Naive thymus-derived CD4-positive, alpha-beta T cell (primary cell): Measurements from ENCODE around the gene IRF2. TPM values are rescaled to one million over a fixed set of nuclear protein-coding genes. Genes with fewer than 3 reads are reported as not detected.

Experiments used
- ATAC-seq: fragments of 150-1000 bp; cut with Tn5 transposase; 2 replicates; pipeline ENCODE4 v1.10.0; 2021; ENCODE audit warnings: mild to moderate bottlenecking, moderate library complexity
- CTCF ChIA-PET: fragments of 350-600 bp; sonication (Branson Sonifier 250); formaldehyde crosslinking; loops from one replicate; lab custom pipeline; 2021; ENCODE audit warnings: antibody characterized with exemption; lab: Charles Lee
- POLR2A ChIA-PET: fragments of 350-600 bp; sonication (Branson Sonifier 250); formaldehyde crosslinking; loops from one replicate; lab custom pipeline; 2021; ENCODE audit warnings: antibody characterized with exemption, inconsistent platforms; lab: Charles Lee
- DNase-seq, 9 donors: peaks; one replicate each; pipeline versions ENCODE4 v3.0.0 to v3.0.0-alpha.2; 2020 to 2022; ENCODE audit warnings: mixed read lengths in 1 of 9
- H3K27ac ChIP-seq: one replicate; pipeline ENCODE4 v1.7.0; 2013; ENCODE audit warnings: mild to moderate bottlenecking, low read depth, low read length, moderate library complexity
- H3K27me3 ChIP-seq, 2 donors: one replicate each; pipeline ENCODE4 v1.7.0; 2013; ENCODE audit warnings: low read length in 2 of 2, mild to moderate bottlenecking in 2 of 2, moderate library complexity in 2 of 2; ENCODE audit not compliant: control insufficient read depth in 2 of 2, insufficient read depth in 2 of 2
- H3K36me3 ChIP-seq, 3 experiments: 1 replicate in 2 of 3; 2 replicates in 1 of 3; pipeline ENCODE4 v1.7.0; 2013; ENCODE audit warnings: low read length in 3 of 3, mild to moderate bottlenecking in 3 of 3, moderate library complexity in 1 of 3; ENCODE audit not compliant: insufficient read depth in 3 of 3, control insufficient read depth in 2 of 3
- H3K4me1 ChIP-seq, 2 donors: one replicate each; pipeline ENCODE4 v1.7.0; 2013; ENCODE audit warnings: low read length in 2 of 2, mild to moderate bottlenecking in 2 of 2, moderate library complexity in 1 of 2; ENCODE audit not compliant: control insufficient read depth in 2 of 2, insufficient read depth in 2 of 2
- H3K4me3 ChIP-seq: 2 replicates; pipeline ENCODE4 v1.7.0; 2013; ENCODE audit warnings: mild to moderate bottlenecking, low read length
- H3K9me3 ChIP-seq, 3 experiments: 1 replicate in 2 of 3; 2 replicates in 1 of 3; pipeline ENCODE4 v1.7.0; 2013; ENCODE audit warnings: low read length in 3 of 3; ENCODE audit not compliant: control insufficient read depth in 2 of 3
- H3K27ac Mint-ChIP-seq, 9 donors: one replicate each; pipeline ENCODE4 v1.8.0; 2020 to 2022; ENCODE audit warnings: mixed read lengths in 9 of 9, mild to moderate bottlenecking in 8 of 9, moderate library complexity in 5 of 9, inconsistent platforms in 2 of 9
- H3K27me3 Mint-ChIP-seq, 5 donors: one replicate each; pipeline ENCODE4 v1.8.0; 2021 to 2022; ENCODE audit warnings: mixed read lengths in 5 of 5, mild to moderate bottlenecking in 1 of 5
- H3K36me3 Mint-ChIP-seq, 5 donors: one replicate each; pipeline ENCODE4 v1.8.0; 2020 to 2022; ENCODE audit warnings: mixed read lengths in 5 of 5, mild to moderate bottlenecking in 3 of 5, inconsistent platforms in 1 of 5
- H3K4me1 Mint-ChIP-seq, 7 donors: one replicate each; pipeline ENCODE4 v1.8.0; 2020 to 2022; ENCODE audit warnings: mixed read lengths in 7 of 7, mild to moderate bottlenecking in 3 of 7, inconsistent platforms in 1 of 7
- H3K4me3 Mint-ChIP-seq, 10 donors: one replicate each; pipeline ENCODE4 v1.8.0; 2020 to 2022; ENCODE audit warnings: mild to moderate bottlenecking in 10 of 10, mixed read lengths in 10 of 10, moderate library complexity in 6 of 10, inconsistent platforms in 2 of 10
- H3K9me3 Mint-ChIP-seq, 11 donors: one replicate each; pipeline ENCODE4 v1.8.0; 2020 to 2022; ENCODE audit warnings: mixed read lengths in 11 of 11, mild to moderate bottlenecking in 4 of 11, inconsistent platforms in 1 of 11, moderate library complexity in 1 of 11
- intact Hi-C, 2 donors: fragments of 100-400 bp; cut with micrococcal nuclease; formaldehyde crosslinking; loops; one replicate each; pipeline ENCODE4 v1.15.1; 2023
- polyA plus RNA-seq, 2 donors: library from polyadenylated mRNA; unstranded; fragments of 300-500 nt; fragmentation: Illumina TruSeq; gene quantifications; one replicate each; pipeline ENCODE4 v1.2.3, GENCODE V29; 2021
- total RNA-seq, 6 experiments: library from RNA in 5 of 6; stranded (reverse) in 5 of 6; gene quantifications; 1 replicate in 5 of 6; 2 replicates in 1 of 6; pipeline ENCODE4 v1.2.3 and lab custom pipeline; 2021 to 2026

IRF2 gene
- total and polyA plus RNA-seq, 7 experiments from 2014 or later, result 31.2 to 87.0 (median 77.5) TPM

DNA sequence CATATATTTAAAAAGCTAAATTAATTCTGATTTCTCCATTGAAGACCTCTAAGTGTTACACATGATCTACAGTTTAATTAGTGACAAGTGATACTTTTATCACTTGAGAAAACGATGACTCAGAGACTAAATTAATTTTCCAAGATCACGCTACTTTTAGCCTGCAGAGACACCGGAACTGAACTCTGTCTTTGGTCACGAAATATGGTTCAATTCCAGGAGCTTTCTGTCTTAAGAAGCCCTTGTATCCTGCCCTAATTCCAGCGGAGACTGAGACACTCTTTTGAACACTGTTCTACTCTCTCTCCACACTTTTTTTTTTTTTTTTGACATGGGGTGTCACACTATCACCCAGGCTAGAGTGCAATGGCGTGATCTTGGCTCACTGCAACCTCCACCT, 63.6 kb downstream of the IRF2 start:
- H3K36me3 ChIP-seq, result peaks cover 3 to 49% (median 6%) of the 10 kb centered on the region in 3 experiments
- peak overlapping the region; percentile 11 for H3K27ac ChIP-seq
- H3K4me1 ChIP-seq, result peaks cover 23 to 26% of the 10 kb centered on the region in 2 donors
- intact Hi-C loops, result loop anchor here (1.0 to 10.0 kb wide), 2 partner anchors 64 to 906 kb away; partner anchors contain the start of genes ING2 (in 1 of the 2) and IRF2 (in 1 of the 2)
- H3K9me3 ChIP-seq, result no peaks in the 10 kb centered on the region
- CTCF ChIA-PET, result no interaction called here
- H3K27ac Mint-ChIP-seq, result peak overlapping the region in 8 of 9 donors; percentile 11 to 92 (median 88)
- H3K4me1 Mint-ChIP-seq, result peaks cover 35 to 79% (median 64%) of the 10 kb centered on the region in 7 donors
- DNase-seq (no peak), ATAC-seq (no peak)
- H3K9me3 Mint-ChIP-seq, result no peaks in the 10 kb centered on the region
- no peaks in the 10 kb centered on the region for H3K27me3 Mint-ChIP-seq
- POLR2A ChIA-PET, result no interaction called here
- peak overlapping the region in 4 of 10 donors; percentile 54 to 75 (median 68) for H3K4me3 Mint-ChIP-seq
- H3K36me3 Mint-ChIP-seq, result peaks cover 0 to 60% (median 35%) of the 10 kb centered on the region in 5 donors
- no peak overlapping the region for H3K4me3 ChIP-seq
- no peaks in the 10 kb centered on the region for H3K27me3 ChIP-seq

DNA sequence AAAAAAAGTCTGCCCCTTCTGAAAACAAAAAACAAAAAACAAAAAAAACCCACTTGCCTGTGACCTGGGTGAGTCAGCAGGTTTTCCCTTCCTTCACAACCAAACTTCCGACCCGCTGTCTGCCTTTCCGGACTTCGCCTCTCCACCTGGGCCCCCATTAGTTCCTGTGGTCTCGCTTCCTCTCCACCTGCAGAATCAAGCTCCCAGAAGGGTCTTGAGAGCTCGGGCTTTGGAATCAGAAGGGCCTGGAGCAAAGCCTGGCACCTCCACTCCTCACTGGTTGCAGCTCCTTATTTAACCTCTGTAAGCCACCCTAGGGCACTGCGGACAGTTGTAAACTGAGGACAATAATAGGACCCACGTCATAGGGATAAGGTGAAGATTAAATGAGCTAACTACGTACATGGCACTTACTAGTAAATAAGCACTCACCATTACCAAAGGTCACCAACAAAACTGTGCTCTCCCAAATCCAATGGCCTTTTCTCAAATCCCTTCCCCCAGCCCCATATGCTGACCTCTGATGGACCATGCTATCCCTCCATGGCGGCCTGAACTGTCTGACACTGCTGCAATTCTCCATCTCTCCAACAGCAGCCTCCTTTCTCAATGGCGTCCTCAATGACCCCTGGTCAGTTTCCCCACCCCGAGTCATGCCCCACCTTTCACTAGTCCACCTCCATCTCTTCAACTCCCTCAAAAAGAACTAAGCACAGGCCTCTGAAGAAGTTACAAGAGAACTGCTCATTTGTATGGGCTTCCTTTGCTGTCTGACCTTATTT, 64.2 kb downstream of the IRF2 start:
- no peaks in the 10 kb centered on the region for H3K27me3 ChIP-seq
- H3K4me3 Mint-ChIP-seq, result peak overlapping the region; percentile 40 to 80 (median 68)
- H3K36me3 ChIP-seq, result peaks cover 6 to 49% (median 9%) of the 10 kb centered on the region in 3 experiments
- DNase-seq, result peak in 3 of 9 donors; percentile 10 to 29 (median 24)
- intact Hi-C loops, result loop anchor here (1.0 to 10.0 kb wide), 3 partner anchors 7 to 905 kb away; partner anchors contain the start of genes ING2 (in 1 of the 2) and IRF2 (in 1 of the 2)
- no peak for ATAC-seq
- H3K27ac Mint-ChIP-seq, result peak overlapping the region; percentile 11 to 92 (median 88)
- H3K36me3 Mint-ChIP-seq, result peaks cover 0 to 59% (median 41%) of the 10 kb centered on the region in 5 donors
- H3K9me3 Mint-ChIP-seq, result no peaks in the 10 kb centered on the region
- POLR2A ChIA-PET, result interaction anchor here (0.6 to 1.0 kb wide), 5 partner anchors 25 to 234 kb away, joined by 3 to 4 read pairs (median 4); partner anchors contain the start of gene IRF2
- CTCF ChIA-PET, result interaction anchor here (0.6 kb wide), 1 partner anchor 125 kb away, joined by 3 read pairs; no protein-coding TSS in a partner anchor
- H3K4me1 Mint-ChIP-seq, result peaks cover 35 to 80% (median 67%) of the 10 kb centered on the region in 7 donors
- peak overlapping the region; percentile 11 for H3K27ac ChIP-seq
- no peaks in the 10 kb centered on the region for H3K27me3 Mint-ChIP-seq
- H3K4me3 ChIP-seq, result no peak overlapping the region
- no peaks in the 10 kb centered on the region for H3K9me3 ChIP-seq
- H3K4me1 ChIP-seq, result peaks cover 23 to 26% of the 10 kb centered on the region in 2 donors

DNA sequence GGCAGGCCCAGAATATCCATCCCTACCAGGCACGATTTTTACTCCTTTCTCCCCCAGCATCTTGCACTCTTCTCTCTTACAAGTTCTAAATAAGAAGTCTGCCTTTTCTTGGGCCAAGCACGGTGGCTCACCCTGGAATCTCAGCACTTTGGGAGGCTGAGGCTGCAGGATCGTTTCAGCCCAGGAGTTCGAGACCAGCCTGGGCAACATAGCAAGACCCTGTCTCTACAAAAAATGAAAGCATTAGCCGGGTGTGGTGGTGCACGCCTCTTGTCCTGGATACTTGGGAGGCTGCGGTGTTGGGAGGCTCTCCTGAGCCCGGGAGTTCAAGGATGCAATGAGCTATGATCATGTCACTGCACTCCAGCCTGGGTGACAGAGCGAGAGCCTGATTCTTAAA, 64.8 kb downstream of the IRF2 start:
- peaks cover 0 to 58% (median 42%) of the 10 kb centered on the region in 5 donors for H3K36me3 Mint-ChIP-seq
- peaks cover 6 to 51% (median 10%) of the 10 kb centered on the region in 3 experiments for H3K36me3 ChIP-seq
- ATAC-seq (no peak), DNase-seq (no peak)
- peaks cover 23 to 26% of the 10 kb centered on the region in 2 donors for H3K4me1 ChIP-seq
- CTCF ChIA-PET, result interaction anchor here (0.6 kb wide), 1 partner anchor 125 kb away, joined by 3 read pairs; no protein-coding TSS in a partner anchor
- intact Hi-C loops, result loop anchor here in 1 of 2 donors (1.0 kb wide), 1 partner anchor 8 kb away; no protein-coding TSS in a partner anchor
- H3K4me3 Mint-ChIP-seq, result peak overlapping the region in 7 of 10 donors; percentile 40 to 78 (median 68)
- no peaks in the 10 kb centered on the region for H3K9me3 Mint-ChIP-seq
- H3K27me3 Mint-ChIP-seq, result no peaks in the 10 kb centered on the region
- no peak overlapping the region for H3K27ac ChIP-seq
- no peaks in the 10 kb centered on the region for H3K27me3 ChIP-seq
- POLR2A ChIA-PET, result interaction anchor here (0.5 to 1.0 kb wide), 6 partner anchors 24 to 235 kb away, joined by 3 to 4 read pairs (median 4); partner anchors contain the start of gene IRF2
- no peak overlapping the region for H3K4me3 ChIP-seq
- no peaks in the 10 kb centered on the region for H3K9me3 ChIP-seq
- peak overlapping the region in 7 of 9 donors; percentile 71 to 92 (median 89) for H3K27ac Mint-ChIP-seq
- H3K4me1 Mint-ChIP-seq, result peaks cover 35 to 75% (median 65%) of the 10 kb centered on the region in 7 donors

DNA sequence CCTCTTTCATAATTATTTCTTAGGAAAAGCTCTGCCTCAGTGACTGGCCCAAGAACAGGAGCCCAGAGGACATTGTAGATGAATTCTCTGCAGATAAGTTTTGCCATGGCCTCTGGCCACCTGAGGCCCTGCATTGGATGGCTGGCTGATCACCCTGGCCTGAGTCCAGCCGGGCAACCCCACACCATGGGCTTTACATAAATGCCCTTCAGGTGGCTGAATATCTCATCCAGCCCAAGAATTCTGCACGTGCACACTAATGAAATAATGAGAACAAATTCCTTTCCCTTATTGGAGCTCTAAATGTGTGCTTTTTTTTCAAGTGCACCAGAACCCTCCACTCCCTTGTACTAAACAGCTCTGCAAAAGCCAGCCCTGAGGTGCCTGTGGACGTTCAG, 65.7 kb downstream of the IRF2 start:
- Histone ChIP-seq H3K4me1 (peaks cover 17 to 26% of the 10 kb centered on the region in 2 donors), H3K9me3 (no peaks in the 10 kb centered on the region), H3K27ac (no peak overlapping the region), H3K36me3 (peaks cover 6 to 52% (median 10%) of the 10 kb centered on the region in 3 experiments), H3K27me3 (no peaks in the 10 kb centered on the region), H3K4me3 (no peak overlapping the region)
- intact Hi-C loops, result loop anchor here in 1 of 2 donors (1.0 kb wide), 1 partner anchor 9 kb away; no protein-coding TSS in a partner anchor
- Mint-ChIP-seq H3K27me3 (no peaks in the 10 kb centered on the region), H3K4me1 (peaks cover 28 to 67% (median 59%) of the 10 kb centered on the region in 7 donors), H3K4me3 (peak overlapping the region in 2 of 10 donors; percentile 34 to 76), H3K36me3 (peaks cover 0 to 58% (median 43%) of the 10 kb centered on the region in 5 donors), H3K27ac (peak overlapping the region in 7 of 9 donors; percentile 33 to 92 (median 89)), H3K9me3 (no peaks in the 10 kb centered on the region)
- ATAC-seq (no peak), DNase-seq (no peak)
- ChIA-PET CTCF (interaction anchor here (0.7 kb wide), 1 partner anchor 143 kb away, joined by 3 read pairs; no protein-coding TSS in a partner anchor), POLR2A (interaction anchor here (0.5 to 1.2 kb wide), 4 partner anchors 9 to 323 kb away, joined by 3 to 4 read pairs (median 3); no protein-coding TSS in a partner anchor)

DNA sequence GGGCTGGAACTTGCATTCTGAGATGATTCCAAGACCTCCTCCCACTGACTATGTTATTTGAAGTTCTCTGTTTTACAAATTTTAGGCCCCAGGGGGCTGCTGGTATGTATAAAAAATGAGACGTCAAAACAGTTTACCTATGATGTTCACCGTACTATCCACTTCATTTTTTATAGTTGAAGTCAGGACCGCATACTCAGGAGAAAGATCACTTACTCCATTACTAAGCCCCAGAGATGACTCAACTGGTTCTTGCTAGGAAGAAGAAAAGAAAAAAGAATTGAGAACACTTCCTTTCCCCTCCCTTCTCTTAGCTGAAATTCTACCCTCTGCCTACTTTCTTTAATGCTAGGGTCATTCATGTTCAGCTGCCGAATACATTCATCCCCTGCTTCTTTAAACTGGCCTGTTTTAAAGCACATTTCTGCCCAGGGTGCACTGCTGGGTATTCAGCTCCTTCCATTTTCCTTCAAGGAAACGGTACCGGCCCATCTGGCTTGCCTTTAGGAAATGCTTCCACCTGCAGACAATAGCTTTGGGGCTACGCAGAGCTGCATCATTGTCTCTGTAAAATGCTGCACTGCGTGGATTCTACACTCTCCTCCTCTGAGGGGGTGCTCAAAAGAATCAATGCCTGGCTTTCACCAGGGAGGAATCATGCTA, 66.2 kb downstream of the IRF2 start:
- H3K9me3 Mint-ChIP-seq, result no peaks in the 10 kb centered on the region
- H3K36me3 ChIP-seq, result peaks cover 6 to 52% (median 10%) of the 10 kb centered on the region in 3 experiments
- H3K4me1 Mint-ChIP-seq, result peaks cover 28 to 65% (median 54%) of the 10 kb centered on the region in 7 donors
- peaks cover 4 to 56% (median 46%) of the 10 kb centered on the region in 5 donors for H3K36me3 Mint-ChIP-seq
- H3K27ac Mint-ChIP-seq, result peak overlapping the region in 5 of 9 donors; percentile 38 to 92 (median 89)
- no peaks in the 10 kb centered on the region for H3K27me3 ChIP-seq
- POLR2A ChIA-PET, result interaction anchor here (0.6 to 1.2 kb wide), 3 partner anchors 9 to 323 kb away, joined by 3 to 4 read pairs (median 3); no protein-coding TSS in a partner anchor
- peak overlapping the region in 1 of 10 donors; percentile 49 for H3K4me3 Mint-ChIP-seq
- H3K27me3 Mint-ChIP-seq, result no peaks in the 10 kb centered on the region
- H3K4me3 ChIP-seq, result no peak overlapping the region
- H3K4me1 ChIP-seq, result peaks cover 13 to 26% of the 10 kb centered on the region in 2 donors
- intact Hi-C loops, result no loop called here
- CTCF ChIA-PET, result interaction anchor here (0.7 kb wide), 1 partner anchor 143 kb away, joined by 3 read pairs; no protein-coding TSS in a partner anchor
- DNase-seq, result no peak
- H3K9me3 ChIP-seq, result no peaks in the 10 kb centered on the region
- no peak overlapping the region for H3K27ac ChIP-seq
- ATAC-seq, result no peak
